ENCODE results near the gene CLCF1. TPM values are rescaled to one million over a fixed set of nuclear protein-coding genes. Genes with fewer than 3 reads are reported as not detected.

Gene CLCF1
- total and polyA plus RNA-seq, 10 of the 15 experiments (the other 5 are each of a cell fraction or from before 2014, with no cell fraction given): 0.16 to 2.1 (median 0.63) TPM; not detected in 1

GRCh38 chr11:67353317-67354074, 19.9 kb downstream of the CLCF1 start, which contains the start of gene POLD4 (continued):
- TF ChIP-seq EED (IDR thresholded peaks at IDR 0.05; ENCODE audit: low read depth): peak; percentile 89
- TF ChIP-seq SPI1 (IDR thresholded peaks at IDR 0.05; ENCODE audit: borderline replicate concordance, insufficient read depth, low read depth, low read length): peak; percentile 96
- TF ChIP-seq ZNF687 (IDR thresholded peaks at IDR 0.05): peak; percentile 89
- TF ChIP-seq LARP7 (IDR thresholded peaks at IDR 0.05): peak; percentile 13; the same call in 1 of the 2 replicates
- TF ChIP-seq POLR2A (IDR thresholded peaks at IDR 0.05; ENCODE audit: low read depth, low read length): peak; percentile 97
- TF ChIP-seq RUNX3 (IDR thresholded peaks at IDR 0.05; ENCODE audit: low read length): no peak
- peak; percentile 62 for TF ChIP-seq BCL3 (IDR thresholded peaks at IDR 0.05; ENCODE audit: borderline replicate concordance, insufficient read depth, low read depth, low read length, poor library complexity, severe bottlenecking)
- peak; percentile 9; the same call in 1 of the 2 replicates for TF ChIP-seq HCFC1 (IDR thresholded peaks at IDR 0.05; ENCODE audit: low read length)
- peak in 1 of 2 experiments; percentile 71; a peak in 2 of 4 replicates for TF ChIP-seq ETV6 (conservative IDR thresholded peaks at IDR 0.05 in 1 of 2, IDR thresholded peaks at IDR 0.05 in 1 of 2; ENCODE audit: borderline replicate concordance in 1 of 2, low read depth in 1 of 2)
- TF ChIP-seq PKNOX1 (IDR thresholded peaks at IDR 0.05): peak; percentile 6
- 0 out of 2 replicates have a peak, but pooled peaks have one; percentile 4 for TF ChIP-seq NR2C1 (IDR thresholded peaks at IDR 0.05)
- TF ChIP-seq SMC3 (IDR thresholded peaks at IDR 0.05; ENCODE audit: borderline replicate concordance, low read length): no peak
- no peak for TF ChIP-seq RAD21 (IDR thresholded peaks at IDR 0.05; ENCODE audit: insufficient read depth, low read depth, low read length)
- TF ChIP-seq CEBPB (IDR thresholded peaks at IDR 0.05; ENCODE audit: borderline replicate concordance in 1 of 2, low read depth in 2 of 2, low read length in 2 of 2): no peak
- TF ChIP-seq CBX5 (IDR thresholded peaks at IDR 0.05; ENCODE audit: low read depth): no peak
- peak; percentile 89; the same call in 1 of the 2 replicates for TF ChIP-seq STAT1 (conservative IDR thresholded peaks at IDR 0.05)
- TF ChIP-seq RFX5 (IDR thresholded peaks at IDR 0.05; ENCODE audit: low read depth, low read length): peak; percentile 83
- TF ChIP-seq USF1 (IDR thresholded peaks at IDR 0.05; ENCODE audit: borderline replicate concordance, extremely low read length, insufficient read depth, low read depth, low read length): no peak
- TF ChIP-seq ZBED1 (IDR thresholded peaks at IDR 0.05; ENCODE audit: borderline replicate concordance): peak; percentile 34; the same call in 1 of the 2 replicates
- TF ChIP-seq TAF1 (IDR thresholded peaks at IDR 0.05; ENCODE audit: borderline replicate concordance, low read depth, low read length): peak; percentile 87
- TF ChIP-seq IKZF1 (conservative IDR thresholded peaks at IDR 0.05): peak; percentile 96
- peak; percentile 95 for TF ChIP-seq SMAD5 (IDR thresholded peaks at IDR 0.05; ENCODE audit: low read depth)
- TF ChIP-seq SREBF1 (IDR thresholded peaks at IDR 0.05; ENCODE audit: low read length): no peak
